D341Med (cell line): ENCODE results near the gene PIK3R6.

ENCODE experiments used
- DNase-seq: peaks from one replicate; pipeline ENCODE4 v3.0.0; 2012; ENCODE audit warnings: low spot score

The PIK3R6 gene

GRCh38 chr17:8867361-8867981, at the start of gene PIK3R6:
PIK3R6 (minus strand) TSS chr17:8867674; CDS start chr17:8849794, 17,880 bp downstream.
- DNase-seq = no peak

- DNase-seq = no peak
These were observed 49.0 kb upstream of the PIK3R6 start for GRCh38 chr17:8916466-8916865.

- no peak for DNase-seq
These were observed 47.1 kb upstream of the PIK3R6 start for GRCh38 chr17:8914554-8914953.

GRCh38 chr17:8913879-8914278, 46.4 kb upstream of the PIK3R6 start:
- DNase-seq = no peak

- DNase-seq = no peak
These were observed 45.6 kb upstream of the PIK3R6 start for GRCh38 chr17:8913091-8913490.

- no peak for DNase-seq
These were observed 44.9 kb upstream of the PIK3R6 start for GRCh38 chr17:8912084-8912981.

- DNase-seq = no peak
These were observed 43.6 kb upstream of the PIK3R6 start for GRCh38 chr17:8910969-8911604.

- DNase-seq = no peak
These were observed 42.3 kb upstream of the PIK3R6 start for GRCh38 chr17:8909586-8910270.

- DNase-seq = no peak
These were observed 37.9 kb upstream of the PIK3R6 start for GRCh38 chr17:8905331-8905730.

GRCh38 chr17:8904686-8905085, 37.2 kb upstream of the PIK3R6 start:
- DNase-seq = no peak

GRCh38 chr17:8904201-8904600, 36.7 kb upstream of the PIK3R6 start:
- DNase-seq = no peak

- DNase-seq = no peak
These were observed 33.4 kb upstream of the PIK3R6 start for GRCh38 chr17:8900626-8901585.

GRCh38 chr17:8900207-8900606, 32.7 kb upstream of the PIK3R6 start:
- no peak for DNase-seq

- DNase-seq = no peak
These were observed 31.2 kb upstream of the PIK3R6 start for GRCh38 chr17:8898636-8899035.

GRCh38 chr17:8898126-8898525, 30.7 kb upstream of the PIK3R6 start:
- DNase-seq = no peak

GRCh38 chr17:8896641-8897635, 29.5 kb upstream of the PIK3R6 start:
- DNase-seq = no peak

GRCh38 chr17:8896087-8896486, 28.6 kb upstream of the PIK3R6 start:
- DNase-seq = no peak

- peak; percentile 46 for DNase-seq
These were observed 27.5 kb upstream of the PIK3R6 start for GRCh38 chr17:8894673-8895578.

GRCh38 chr17:8894202-8894671, 26.8 kb upstream of the PIK3R6 start:
- no peak for DNase-seq
